ENCODE data around the gene VPS39.

- TF ChIP-seq CTCF (IDR thresholded peaks at IDR 0.05), result no peak
- no peak for TF ChIP-seq EP300 (IDR thresholded peaks at IDR 0.05)
Observed at GRCh38 chr15:42147431-42147735, 60.7 kb downstream of the VPS39 start.

Data from ovary (tissue), 3 donors.